ENCODE results near the gene FAM53B.

DNA sequence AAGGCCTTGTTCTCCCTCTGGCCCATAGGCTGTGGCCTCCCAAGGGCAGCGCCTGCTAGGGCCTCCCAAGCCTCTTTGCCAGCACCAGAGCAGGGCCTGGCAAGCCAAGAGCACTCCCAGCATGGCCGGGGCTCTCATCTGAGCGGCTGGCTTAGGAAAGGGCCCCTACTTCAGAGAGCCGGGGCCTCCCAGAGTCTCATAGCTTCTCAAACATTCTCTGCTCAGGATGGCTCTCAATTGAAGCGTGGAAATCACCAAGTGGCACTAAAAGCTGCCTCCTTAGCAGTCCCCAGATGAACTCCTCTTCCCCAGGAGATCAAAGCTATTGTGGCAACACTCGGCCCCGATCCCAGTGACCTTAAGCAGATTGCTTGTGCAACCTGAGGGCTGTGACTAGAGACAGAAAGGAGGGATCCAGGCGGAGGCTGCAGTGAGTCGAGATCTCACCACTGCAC lies 69.4 kb downstream of the FAM53B start:
- TF ChIP-seq, protein P1, sequence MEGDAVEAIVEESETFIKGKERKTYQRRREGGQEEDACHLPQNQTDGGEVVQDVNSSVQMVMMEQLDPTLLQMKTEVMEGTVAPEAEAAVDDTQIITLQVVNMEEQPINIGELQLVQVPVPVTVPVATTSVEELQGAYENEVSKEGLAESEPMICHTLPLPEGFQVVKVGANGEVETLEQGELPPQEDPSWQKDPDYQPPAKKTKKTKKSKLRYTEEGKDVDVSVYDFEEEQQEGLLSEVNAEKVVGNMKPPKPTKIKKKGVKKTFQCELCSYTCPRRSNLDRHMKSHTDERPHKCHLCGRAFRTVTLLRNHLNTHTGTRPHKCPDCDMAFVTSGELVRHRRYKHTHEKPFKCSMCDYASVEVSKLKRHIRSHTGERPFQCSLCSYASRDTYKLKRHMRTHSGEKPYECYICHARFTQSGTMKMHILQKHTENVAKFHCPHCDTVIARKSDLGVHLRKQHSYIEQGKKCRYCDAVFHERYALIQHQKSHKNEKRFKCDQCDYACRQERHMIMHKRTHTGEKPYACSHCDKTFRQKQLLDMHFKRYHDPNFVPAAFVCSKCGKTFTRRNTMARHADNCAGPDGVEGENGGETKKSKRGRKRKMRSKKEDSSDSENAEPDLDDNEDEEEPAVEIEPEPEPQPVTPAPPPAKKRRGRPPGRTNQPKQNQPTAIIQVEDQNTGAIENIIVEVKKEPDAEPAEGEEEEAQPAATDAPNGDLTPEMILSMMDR (IDR thresholded peaks at IDR 0.05) = no peak
- TF ChIP-seq POLR2A (IDR thresholded peaks at IDR 0.05) = no peak

Measured in body of pancreas (tissue), 4 donors.